Vagina (tissue), 2 donors: ENCODE data around the gene DLL1.

ENCODE experiments used
- POLR2A ChIP-seq, 2 donors: fragments of 450-650 bp; IDR thresholded peaks; one replicate each; pipeline ENCODE4 v1.6.1; 2017; ENCODE audit warnings: antibody characterized with exemption in 2 of 2, mild to moderate bottlenecking in 2 of 2, moderate library complexity in 2 of 2
- POLR2AphosphoS5 ChIP-seq, 2 donors: sonication (generic); formaldehyde crosslinking; IDR thresholded peaks; one replicate each; pipeline ENCODE4 v1.9.0; 2017; ENCODE audit warnings: antibody characterized with exemption in 2 of 2, mild to moderate bottlenecking in 2 of 2, low read depth in 1 of 2; ENCODE audit not compliant: insufficient read depth in 1 of 2
- TF ChIP-seq, protein P1 (sequence below), 3 experiments: fragments of 450-650 bp in 2 of 3; fragments of 200-600 bp in 1 of 3; sonication (generic) in 1 of 3; IDR thresholded peaks; one replicate each; pipeline ENCODE4 v1.5.1; 2017 to 2019; ENCODE audit warnings: antibody characterized with exemption in 3 of 3, mild to moderate bottlenecking in 2 of 3, moderate library complexity in 2 of 3

DNA sequence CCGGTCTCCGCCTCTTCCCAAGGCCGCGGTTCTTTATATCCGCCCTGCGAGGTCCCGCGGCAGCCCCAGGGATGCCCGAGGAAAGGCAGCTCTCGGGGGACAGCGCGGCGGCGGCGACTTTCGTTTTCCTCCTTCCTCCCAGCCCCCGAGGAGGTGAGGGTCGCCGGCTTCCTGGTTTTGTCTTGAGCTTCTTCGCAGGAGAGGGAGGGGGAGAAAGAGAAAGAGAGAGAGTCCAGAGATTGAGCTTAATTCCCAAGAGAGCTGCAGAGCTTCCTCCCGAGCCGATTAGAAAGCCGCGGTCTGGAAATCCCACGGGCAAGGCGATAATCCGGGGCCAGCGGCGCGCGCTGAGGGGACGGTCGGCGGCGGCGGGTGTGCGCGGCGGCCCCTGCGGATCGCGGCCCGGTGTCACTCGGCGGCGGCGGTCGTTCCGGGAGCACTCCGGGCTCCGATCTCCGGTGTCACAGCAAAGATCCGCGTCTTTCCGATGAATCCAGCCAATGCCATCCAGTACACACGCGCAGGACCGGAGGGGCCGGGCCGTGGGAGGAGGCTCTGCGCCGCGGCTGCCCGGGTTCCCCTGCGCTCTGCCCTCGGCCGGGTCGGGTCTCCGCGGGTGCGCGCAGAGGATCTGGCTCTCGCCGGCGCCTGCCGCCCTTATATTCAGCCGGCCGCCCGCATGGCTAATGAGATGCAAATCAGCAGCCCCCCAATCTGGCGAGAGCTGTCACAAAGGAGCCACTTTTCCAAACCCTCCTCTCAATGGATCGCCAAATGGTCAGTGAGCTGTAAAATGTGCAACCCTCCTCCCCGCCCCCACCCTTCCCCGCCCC, at the start of gene DLL1:
- TF ChIP-seq, protein P1, sequence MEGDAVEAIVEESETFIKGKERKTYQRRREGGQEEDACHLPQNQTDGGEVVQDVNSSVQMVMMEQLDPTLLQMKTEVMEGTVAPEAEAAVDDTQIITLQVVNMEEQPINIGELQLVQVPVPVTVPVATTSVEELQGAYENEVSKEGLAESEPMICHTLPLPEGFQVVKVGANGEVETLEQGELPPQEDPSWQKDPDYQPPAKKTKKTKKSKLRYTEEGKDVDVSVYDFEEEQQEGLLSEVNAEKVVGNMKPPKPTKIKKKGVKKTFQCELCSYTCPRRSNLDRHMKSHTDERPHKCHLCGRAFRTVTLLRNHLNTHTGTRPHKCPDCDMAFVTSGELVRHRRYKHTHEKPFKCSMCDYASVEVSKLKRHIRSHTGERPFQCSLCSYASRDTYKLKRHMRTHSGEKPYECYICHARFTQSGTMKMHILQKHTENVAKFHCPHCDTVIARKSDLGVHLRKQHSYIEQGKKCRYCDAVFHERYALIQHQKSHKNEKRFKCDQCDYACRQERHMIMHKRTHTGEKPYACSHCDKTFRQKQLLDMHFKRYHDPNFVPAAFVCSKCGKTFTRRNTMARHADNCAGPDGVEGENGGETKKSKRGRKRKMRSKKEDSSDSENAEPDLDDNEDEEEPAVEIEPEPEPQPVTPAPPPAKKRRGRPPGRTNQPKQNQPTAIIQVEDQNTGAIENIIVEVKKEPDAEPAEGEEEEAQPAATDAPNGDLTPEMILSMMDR (IDR thresholded peaks at IDR 0.05), result no peak
- TF ChIP-seq POLR2A (IDR thresholded peaks at IDR 0.05), result peak in 1 of 2 donors; percentile 54
- TF ChIP-seq POLR2AphosphoS5 (IDR thresholded peaks at IDR 0.05; ENCODE audit: insufficient read depth in 1 of 2, low read depth in 1 of 2), result peak in 1 of 2 donors; percentile 57
